Measurements from ENCODE around the gene LMO1. TPM values are rescaled to one million over a fixed set of nuclear protein-coding genes. Genes with fewer than 3 reads are reported as not detected.

Gene LMO1
- total and polyA plus RNA-seq, 2 of the 8 experiments (the other 6 are each of a cell fraction or from before 2014, with no cell fraction given), result 0.17 TPM; not detected in 1

GRCh38 chr11:8288824-8289491 lies 25.3 kb upstream of the LMO1 start (continued):
- TF ChIP-seq CHD7 (IDR thresholded peaks at IDR 0.05; ENCODE audit: insufficient replicate concordance, low read length) (no peak), RBBP5 (IDR thresholded peaks at IDR 0.05; ENCODE audit: borderline replicate concordance, low read depth, low read length) (no peak), CTBP2 (IDR thresholded peaks at IDR 0.05; ENCODE audit: borderline replicate concordance, insufficient read depth, insufficient read length, low read length) (no peak), RFX5 (IDR thresholded peaks at IDR 0.05; ENCODE audit: borderline replicate concordance, low read depth, low read length) (no peak), NANOG (IDR thresholded peaks at IDR 0.05; ENCODE audit: insufficient read depth, low read depth, low read length, poor library complexity, severe bottlenecking) (no peak), SIRT6 (IDR thresholded peaks at IDR 0.05; ENCODE audit: low read length) (no peak), SIN3A (conservative IDR thresholded peaks at IDR 0.05 in 1 of 2, IDR thresholded peaks at IDR 0.05 in 1 of 2; ENCODE audit: low read depth in 1 of 2, low read length in 2 of 2) (no peak), TEAD4 (IDR thresholded peaks at IDR 0.05; ENCODE audit: low read depth, low read length) (no peak), KDM5A (IDR thresholded peaks at IDR 0.05; ENCODE audit: low read length) (no peak)
- TF ChIP-seq, protein P1, sequence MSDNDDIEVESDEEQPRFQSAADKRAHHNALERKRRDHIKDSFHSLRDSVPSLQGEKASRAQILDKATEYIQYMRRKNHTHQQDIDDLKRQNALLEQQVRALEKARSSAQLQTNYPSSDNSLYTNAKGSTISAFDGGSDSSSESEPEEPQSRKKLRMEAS (IDR thresholded peaks at IDR 0.05), result no peak
